ENCODE results near the gene WRAP53.
A peak's percentile ranks its signal among the peaks of the same experiment; 100 is the strongest.

WRAP53 gene

GRCh38 chr17:7650509-7651096 lies 37.7 kb upstream of the WRAP53 start, which contains the start of gene ATP1B2:
ATP1B2 (plus strand) TSS chr17:7650926; CDS start chr17:7651519, 593 bp downstream.
- Mint-ChIP-seq H3K36me3 (ENCODE audit: low read depth) (peaks cover 9% of the 10 kb centered on the region), H3K27ac (peak within 1 kb of the TSS; percentile 64 to 77 (median 67)), H3K27me3 (ENCODE audit: low read depth) (peaks cover 31% of the 10 kb centered on the region), H3K9me3 (no peaks in the 10 kb centered on the region), H3K4me1 (peaks cover 35% of the 10 kb centered on the region), H3K4me3 (peak within 1 kb of the TSS; percentile 87 to 91 (median 91))
- no peak for TF ChIP-seq CTCF (IDR thresholded peaks at IDR 0.05; ENCODE audit: unreplicated experiment in 3 of 3)

- Mint-ChIP-seq H3K36me3 (ENCODE audit: low read depth) (peaks cover 9% of the 10 kb centered on the region), H3K4me3 (peak overlapping the region; percentile 80 to 90 (median 87)), H3K27me3 (ENCODE audit: low read depth) (peaks cover 33% of the 10 kb centered on the region), H3K9me3 (no peaks in the 10 kb centered on the region), H3K4me1 (peaks cover 37% of the 10 kb centered on the region), H3K27ac (no peak overlapping the region)
- no peak for TF ChIP-seq CTCF (IDR thresholded peaks at IDR 0.05; ENCODE audit: unreplicated experiment in 3 of 3)
These were observed 37.1 kb upstream of the WRAP53 start for GRCh38 chr17:7651097-7651664.

GRCh38 chr17:7651665-7652387 lies 36.5 kb upstream of the WRAP53 start:
- H3K4me3 Mint-ChIP-seq = peak overlapping the region; percentile 87 to 91 (median 91)
- peaks cover 9% of the 10 kb centered on the region for H3K36me3 Mint-ChIP-seq (ENCODE audit: low read depth)
- TF ChIP-seq CTCF (IDR thresholded peaks at IDR 0.05; ENCODE audit: unreplicated experiment in 3 of 3) = peak in 1 of 3 experiments; percentile 12
- peak overlapping the region; percentile 60 to 79 (median 61) for H3K27ac Mint-ChIP-seq
- H3K4me1 Mint-ChIP-seq = peaks cover 41% of the 10 kb centered on the region
- peaks cover 35% of the 10 kb centered on the region for H3K27me3 Mint-ChIP-seq (ENCODE audit: low read depth)
- no peaks in the 10 kb centered on the region for H3K9me3 Mint-ChIP-seq

DNA sequence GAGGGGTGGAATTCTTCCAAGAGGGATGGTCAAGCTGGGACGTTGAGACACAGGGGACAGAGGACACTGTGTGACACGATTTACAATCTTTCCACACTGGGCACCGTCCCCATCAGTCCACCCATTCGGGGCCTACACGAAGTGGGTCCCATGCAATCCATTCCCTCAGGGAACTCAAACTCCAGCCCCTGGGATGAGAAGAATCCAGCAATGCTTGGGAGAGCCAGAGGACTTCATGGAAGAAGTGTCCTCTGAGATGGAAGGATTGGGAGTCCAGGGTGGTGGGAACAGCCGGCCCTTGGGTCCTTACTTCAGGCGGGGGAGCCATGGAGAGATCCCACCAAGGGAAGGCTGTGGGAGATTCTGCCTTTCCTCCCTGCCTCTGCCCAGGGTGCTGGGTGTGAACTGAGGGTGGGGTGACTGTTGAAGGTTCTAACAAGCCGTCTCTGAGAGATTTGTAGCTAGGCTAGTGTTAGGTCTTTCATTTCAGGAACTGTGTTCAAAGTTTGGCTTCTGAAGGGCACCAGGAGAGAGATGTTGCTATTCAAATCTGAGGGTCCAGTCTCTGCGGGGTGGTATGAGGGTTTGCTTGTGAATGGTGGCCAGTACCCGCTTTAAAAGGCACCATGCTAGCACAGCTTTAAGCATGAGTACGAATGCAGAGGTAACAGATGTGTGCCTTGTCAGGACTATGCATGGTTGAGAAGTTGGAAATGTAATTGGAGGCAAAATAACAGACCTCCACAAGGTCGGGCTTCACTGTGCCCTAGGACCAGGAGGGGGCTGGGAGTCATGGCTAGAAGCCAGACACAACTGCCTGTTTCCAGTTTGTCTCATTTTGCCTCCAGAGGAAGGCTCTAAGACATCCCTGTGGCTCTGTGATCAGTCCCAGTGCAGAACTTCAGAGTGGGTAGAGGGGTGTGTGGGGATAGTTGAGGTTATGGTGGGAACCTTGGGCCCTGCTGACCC lies 35.6 kb upstream of the WRAP53 start:
- Mint-ChIP-seq H3K4me1 (peaks cover 49% of the 10 kb centered on the region), H3K9me3 (no peaks in the 10 kb centered on the region), H3K27ac (peak overlapping the region; percentile 47 to 73 (median 61)), H3K27me3 (ENCODE audit: low read depth) (peaks cover 35% of the 10 kb centered on the region), H3K36me3 (ENCODE audit: low read depth) (peaks cover 9% of the 10 kb centered on the region), H3K4me3 (peak overlapping the region; percentile 87 to 91 (median 91))
- no peak for TF ChIP-seq CTCF (IDR thresholded peaks at IDR 0.05; ENCODE audit: unreplicated experiment in 3 of 3)

DNA sequence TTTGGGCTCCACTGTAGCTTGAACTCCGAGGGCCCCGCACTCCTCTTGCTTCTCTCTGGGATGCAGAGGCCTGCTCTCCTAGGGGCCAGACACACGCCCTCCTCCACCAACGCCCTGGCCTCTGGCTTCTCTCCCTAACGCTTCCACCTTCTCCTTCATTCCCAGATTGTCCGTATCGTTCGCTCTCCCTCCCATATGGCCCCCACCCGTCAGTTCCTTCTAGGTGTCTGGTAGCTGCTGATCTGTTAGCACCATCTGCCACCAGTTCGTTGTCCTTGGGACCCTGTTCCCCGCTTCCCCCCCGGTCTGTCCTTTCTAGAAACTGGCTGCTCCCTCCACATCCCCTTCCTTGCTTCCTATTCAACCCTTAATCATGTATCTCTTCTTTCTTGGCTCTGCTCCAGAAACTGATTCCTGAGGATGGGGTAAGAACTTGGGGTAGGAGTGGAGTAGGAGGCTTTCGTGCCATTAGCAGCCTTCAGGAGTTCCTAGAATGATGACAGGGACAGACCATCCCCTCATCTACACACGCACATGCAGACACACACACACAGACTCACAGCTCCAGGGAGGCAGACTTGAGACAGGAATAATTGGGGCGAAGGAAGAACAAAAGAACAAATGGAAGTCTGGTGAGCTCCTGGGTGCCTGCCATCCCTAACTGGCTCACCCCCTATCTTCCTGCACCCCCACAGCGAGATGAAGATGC lies 33.3 kb upstream of the WRAP53 start:
- peak overlapping the region; percentile 6 to 91 (median 40) for H3K4me3 Mint-ChIP-seq
- no peak for TF ChIP-seq CTCF (IDR thresholded peaks at IDR 0.05; ENCODE audit: unreplicated experiment in 3 of 3)

More for the DNA sequence above, 33.3 kb upstream of the WRAP53 start:
- peak overlapping the region; percentile 40 to 75 (median 53) for H3K27ac Mint-ChIP-seq
- H3K4me1 Mint-ChIP-seq = peaks cover 50% of the 10 kb centered on the region
- peaks cover 28% of the 10 kb centered on the region for H3K27me3 Mint-ChIP-seq (ENCODE audit: low read depth)
- H3K36me3 Mint-ChIP-seq (ENCODE audit: low read depth) = peaks cover 13% of the 10 kb centered on the region
- no peaks in the 10 kb centered on the region for H3K9me3 Mint-ChIP-seq
